Activated B cell treated with CpG ODN at 0.5 μM for 24 hours (primary cell): ENCODE results near the gene NEK6. TPM values are rescaled to one million over a fixed set of nuclear protein-coding genes. Genes with fewer than 3 reads are reported as not detected.

Experiments used
- ATAC-seq: fragments of 200-7000 bp; cut with Tn5 transposase; one replicate; pipeline ENCODE4 v1.10.0; 2021; ENCODE audit warnings: low read depth, mild to moderate bottlenecking, moderate library complexity
- CTCF ChIA-PET: fragments of 350-600 bp; sonication (Branson Sonifier 250); formaldehyde crosslinking; loops from one replicate; lab custom pipeline; 2021; ENCODE audit warnings: antibody characterized with exemption; lab: Charles Lee
- POLR2A ChIA-PET: fragments of 350-600 bp; sonication (Branson Sonifier 250); formaldehyde crosslinking; loops from one replicate; lab custom pipeline; 2021; ENCODE audit warnings: antibody characterized with exemption; lab: Charles Lee
- DNase-seq: peaks from one replicate; pipeline ENCODE4 v3.0.0; 2022
- H3K27ac Mint-ChIP-seq: one replicate; pipeline ENCODE4 v1.8.0; 2020; ENCODE audit warnings: mixed read lengths
- H3K27me3 Mint-ChIP-seq: one replicate; pipeline ENCODE4 v1.8.0; 2021; ENCODE audit warnings: mixed read lengths
- H3K36me3 Mint-ChIP-seq: one replicate; pipeline ENCODE4 v1.8.0; 2021; ENCODE audit warnings: low read depth, mixed read lengths
- H3K4me1 Mint-ChIP-seq: one replicate; pipeline ENCODE4 v1.8.0; 2021; ENCODE audit warnings: mixed read lengths
- H3K4me3 Mint-ChIP-seq: one replicate; pipeline ENCODE4 v1.8.0; 2020; ENCODE audit warnings: mild to moderate bottlenecking, mixed read lengths
- H3K9me3 Mint-ChIP-seq: one replicate; pipeline ENCODE4 v1.8.0; 2020; ENCODE audit warnings: mixed read lengths
- CTCF ChIP-seq: fragments of 200-600 bp; IDR thresholded peaks from one replicate; pipeline ENCODE4 v1.8.0; 2022; ENCODE audit warnings: antibody characterized with exemption, mild to moderate bottlenecking
- intact Hi-C: fragments of 100-400 bp; cut with micrococcal nuclease; formaldehyde crosslinking; loops from one replicate; pipeline ENCODE4 v1.15.1; 2024
- total RNA-seq: library from RNA; stranded (reverse); gene quantifications from 2 replicates; pipeline ENCODE4 v1.2.3, GENCODE V29; 2022

The NEK6 gene
- total RNA-seq, 1 donor from 2014 or later = 110 TPM

GRCh38 chr9:124342776-124343485, 85.2 kb downstream of the NEK6 start:
- TF ChIP-seq CTCF = no peak
- DNase-seq (no peak), ATAC-seq (no peak)
- Mint-ChIP-seq H3K4me1 (no peaks in the 10 kb centered on the region), H3K27me3 (no peaks in the 10 kb centered on the region), H3K4me3 (no peak overlapping the region), H3K9me3 (no peaks in the 10 kb centered on the region), H3K27ac (peak overlapping the region; percentile 41), H3K36me3 (peaks cover 72% of the 10 kb centered on the region)
- CTCF ChIA-PET = no interaction called here
- intact Hi-C loops = no loop called here
- POLR2A ChIA-PET = no interaction called here

- ChIA-PET POLR2A (no interaction called here), CTCF (interaction anchor here (0.6 kb wide), 1 partner anchor 217 kb away, joined by 4 read pairs; no protein-coding TSS in a partner anchor)
- H3K4me3 Mint-ChIP-seq = no peak overlapping the region
- H3K9me3 Mint-ChIP-seq = no peaks in the 10 kb centered on the region
- intact Hi-C loops = no loop called here
- ATAC-seq (no peak), DNase-seq (no peak)
- H3K4me1 Mint-ChIP-seq = no peaks in the 10 kb centered on the region
- H3K36me3 Mint-ChIP-seq = peaks cover 72% of the 10 kb centered on the region
- H3K27ac Mint-ChIP-seq = no peak overlapping the region
- H3K27me3 Mint-ChIP-seq = no peaks in the 10 kb centered on the region
- no peak for TF ChIP-seq CTCF
These were observed 86.0 kb downstream of the NEK6 start for GRCh38 chr9:124343533-124344290.

GRCh38 chr9:124344291-124345050, 86.7 kb downstream of the NEK6 start:
- ATAC-seq (no peak), DNase-seq (no peak)
- intact Hi-C loops = no loop called here
- ChIA-PET POLR2A (no interaction called here), CTCF (interaction anchor here (0.6 kb wide), 1 partner anchor 217 kb away, joined by 4 read pairs; no protein-coding TSS in a partner anchor)
- Mint-ChIP-seq H3K36me3 (peaks cover 76% of the 10 kb centered on the region), H3K27me3 (no peaks in the 10 kb centered on the region), H3K27ac (no peak overlapping the region), H3K4me1 (no peaks in the 10 kb centered on the region), H3K4me3 (no peak overlapping the region), H3K9me3 (no peaks in the 10 kb centered on the region)
- TF ChIP-seq CTCF = no peak

- Mint-ChIP-seq H3K27ac (no peak overlapping the region), H3K4me3 (no peak overlapping the region), H3K27me3 (no peaks in the 10 kb centered on the region), H3K36me3 (peaks cover 75% of the 10 kb centered on the region), H3K9me3 (no peaks in the 10 kb centered on the region), H3K4me1 (no peaks in the 10 kb centered on the region)
- intact Hi-C loops = no loop called here
- POLR2A ChIA-PET = no interaction called here
- CTCF ChIA-PET = no interaction called here
- ATAC-seq = no peak
- TF ChIP-seq CTCF = no peak
- DNase-seq = no peak
These were observed 87.3 kb downstream of the NEK6 start for GRCh38 chr9:124345063-124345462.
